NCI-H2171 (cell line): ENCODE measurements around the gene PDE4DIP.
"Not testable (repeated sequence)": the region's sequence is repeated elsewhere in the genome, so short reads cannot be mapped to it uniquely, and the experiment has no call there.

Experiments
- DNase-seq: peaks from one replicate; lab custom pipeline; 2025; lab: John Stamatoyannopoulos, UW

The PDE4DIP gene

GRCh38 chr1:148844220-148844619 is at the start of gene PDE4DIP:
TSS of gene PDE4DIP (plus strand) at chr1:148844428. CDS start at chr1:148844775, 347 bp downstream.
- DNase-seq = not testable (repeated sequence)

- not testable (repeated sequence) for DNase-seq
These were observed 35.8 kb upstream of the PDE4DIP start for GRCh38 chr1:148808268-148808928.

GRCh38 chr1:148808929-148809283 is 35.3 kb upstream of the PDE4DIP start:
- not testable (repeated sequence) for DNase-seq

GRCh38 chr1:148822180-148822579 is 22.0 kb upstream of the PDE4DIP start:
- DNase-seq = not testable (repeated sequence)

GRCh38 chr1:148823822-148824221 is 20.4 kb upstream of the PDE4DIP start:
- not testable (repeated sequence) for DNase-seq

GRCh38 chr1:148825029-148825428 is 19.2 kb upstream of the PDE4DIP start:
- DNase-seq = not testable (repeated sequence)

GRCh38 chr1:148828531-148828930 is 15.7 kb upstream of the PDE4DIP start:
- DNase-seq = not testable (repeated sequence)

- not testable (repeated sequence) for DNase-seq
These were observed 15.3 kb upstream of the PDE4DIP start for GRCh38 chr1:148828962-148829361.

- not testable (repeated sequence) for DNase-seq
These were observed 14.9 kb upstream of the PDE4DIP start for GRCh38 chr1:148829365-148829764.

GRCh38 chr1:148841262-148841661 is 3.0 kb upstream of the PDE4DIP start:
- not testable (repeated sequence) for DNase-seq

GRCh38 chr1:148844651-148845050 is 423 bp downstream of the PDE4DIP start:
- DNase-seq = not testable (repeated sequence)

GRCh38 chr1:148845068-148845467 is 840 bp downstream of the PDE4DIP start:
- DNase-seq = not testable (repeated sequence)

- DNase-seq = not testable (repeated sequence)
These were observed 6.1 kb downstream of the PDE4DIP start for GRCh38 chr1:148850347-148850746.

GRCh38 chr1:148850840-148851239 is 6.6 kb downstream of the PDE4DIP start:
- not testable (repeated sequence) for DNase-seq

- not testable (repeated sequence) for DNase-seq
These were observed 7.5 kb downstream of the PDE4DIP start for GRCh38 chr1:148851684-148852083.

GRCh38 chr1:148853363-148853762 is 9.1 kb downstream of the PDE4DIP start:
- not testable (repeated sequence) for DNase-seq

GRCh38 chr1:148854063-148854462 is 9.8 kb downstream of the PDE4DIP start:
- DNase-seq = not testable (repeated sequence)

- DNase-seq = not testable (repeated sequence)
These were observed 11.1 kb downstream of the PDE4DIP start for GRCh38 chr1:148855367-148855766.

- not testable (repeated sequence) for DNase-seq
These were observed 15.8 kb downstream of the PDE4DIP start for GRCh38 chr1:148860049-148860448.

- not testable (repeated sequence) for DNase-seq
These were observed 16.5 kb downstream of the PDE4DIP start for GRCh38 chr1:148860579-148861259.

- DNase-seq = not testable (repeated sequence)
These were observed 18.4 kb downstream of the PDE4DIP start for GRCh38 chr1:148862590-148862989.

- DNase-seq = not testable (repeated sequence)
These were observed 24.9 kb downstream of the PDE4DIP start for GRCh38 chr1:148868924-148869633.

GRCh38 chr1:148869634-148869961 is 25.4 kb downstream of the PDE4DIP start:
- not testable (repeated sequence) for DNase-seq
